Measurements from ENCODE around the gene DLG5. TPM values are rescaled to one million over a fixed set of nuclear protein-coding genes. Genes with fewer than 3 reads are reported as not detected.

The DLG5 gene
- polyA plus RNA-seq, 1 of the 3 experiments (the other 2 are of a cell fraction): 31.3 TPM

DNA sequence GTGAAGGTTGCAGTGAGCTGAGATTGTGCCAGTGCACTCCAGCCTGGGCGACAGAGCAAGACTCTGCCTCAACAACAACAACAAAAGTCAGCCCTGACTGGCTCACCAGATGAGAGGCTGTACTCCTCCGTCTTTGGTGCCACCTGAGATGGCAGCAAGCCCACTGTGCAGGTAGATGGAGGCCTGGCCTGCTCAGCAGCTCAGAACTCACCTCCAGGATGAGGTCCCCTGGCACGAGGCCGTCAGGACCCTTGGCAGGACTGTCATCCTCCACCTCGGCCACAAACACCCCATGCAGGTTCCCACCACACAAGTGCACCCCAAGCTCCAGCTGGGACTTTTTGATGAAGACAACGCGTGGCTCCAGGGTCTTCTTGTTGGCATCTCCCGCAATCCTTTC is 117.2 kb downstream of the DLG5 start:
- Histone ChIP-seq H2AFZ (ENCODE audit: low read depth) (no peak overlapping the region), H3K4me3 (ENCODE audit: low read depth in 2 of 2, low read length in 1 of 2) (no peak overlapping the region), H3K4me2 (no peak overlapping the region), H3K27ac (ENCODE audit: low read depth in 2 of 2, low read length in 1 of 2) (no peak overlapping the region), H3F3A (replicated peaks; ENCODE audit: insufficient read depth) (no peaks in the 10 kb centered on the region), H3K9ac (no peak overlapping the region), H3K79me2 (ENCODE audit: insufficient read depth) (no peaks in the 10 kb centered on the region), H3K9me3 (no peaks in the 10 kb centered on the region), H3K36me3 (replicated peaks in 1 of 2; ENCODE audit: control insufficient read depth in 1 of 2, insufficient read depth in 2 of 2, low read length in 1 of 2) (peaks cover 12 to 71% of the 10 kb centered on the region in 2 experiments), H3K4me1 (ENCODE audit: control insufficient read depth in 1 of 2, insufficient read depth in 2 of 2, low read depth in 1 of 2, low read length in 1 of 2) (no peaks in the 10 kb centered on the region), H3K9me2 (no peaks in the 10 kb centered on the region), H3K27me3 (ENCODE audit: insufficient read depth) (no peaks in the 10 kb centered on the region), H4K20me1 (ENCODE audit: insufficient read depth) (no peaks in the 10 kb centered on the region)
- TF ChIP-seq, protein P1, sequence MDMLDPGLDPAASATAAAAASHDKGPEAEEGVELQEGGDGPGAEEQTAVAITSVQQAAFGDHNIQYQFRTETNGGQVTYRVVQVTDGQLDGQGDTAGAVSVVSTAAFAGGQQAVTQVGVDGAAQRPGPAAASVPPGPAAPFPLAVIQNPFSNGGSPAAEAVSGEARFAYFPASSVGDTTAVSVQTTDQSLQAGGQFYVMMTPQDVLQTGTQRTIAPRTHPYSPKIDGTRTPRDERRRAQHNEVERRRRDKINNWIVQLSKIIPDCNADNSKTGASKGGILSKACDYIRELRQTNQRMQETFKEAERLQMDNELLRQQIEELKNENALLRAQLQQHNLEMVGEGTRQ (IDR thresholded peaks at IDR 0.05; ENCODE audit: borderline replicate concordance, low read depth, low read length): no peak
- TF ChIP-seq RXRA (IDR thresholded peaks at IDR 0.05; ENCODE audit: borderline replicate concordance, low read depth): no peak
- no peak for TF ChIP-seq TCF12 (IDR thresholded peaks at IDR 0.05)
- no peak for TF ChIP-seq FOXJ3 (CRISPR knock-in tag; IDR thresholded peaks at IDR 0.05)
- TF ChIP-seq, protein P2, sequence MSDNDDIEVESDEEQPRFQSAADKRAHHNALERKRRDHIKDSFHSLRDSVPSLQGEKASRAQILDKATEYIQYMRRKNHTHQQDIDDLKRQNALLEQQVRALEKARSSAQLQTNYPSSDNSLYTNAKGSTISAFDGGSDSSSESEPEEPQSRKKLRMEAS (IDR thresholded peaks at IDR 0.05; ENCODE audit: low read depth): no peak
- TF ChIP-seq ELF1 (IDR thresholded peaks at IDR 0.05): no peak
- no peak for TF ChIP-seq POLR2AphosphoS5 (IDR thresholded peaks at IDR 0.05; ENCODE audit: low read depth, low read length)
- DNase-seq: no peak
- CTCF ChIA-PET: interaction anchor here (0.6 kb wide), 1 partner anchor 32 kb away, joined by 4 read pairs; no protein-coding TSS in a partner anchor
- POLR2A ChIA-PET: no interaction called here
- WGBS (ENCODE audit: low lambda C conversion rate): 97% methylated on average over 5 of the region's 8 CpGs

DNA sequence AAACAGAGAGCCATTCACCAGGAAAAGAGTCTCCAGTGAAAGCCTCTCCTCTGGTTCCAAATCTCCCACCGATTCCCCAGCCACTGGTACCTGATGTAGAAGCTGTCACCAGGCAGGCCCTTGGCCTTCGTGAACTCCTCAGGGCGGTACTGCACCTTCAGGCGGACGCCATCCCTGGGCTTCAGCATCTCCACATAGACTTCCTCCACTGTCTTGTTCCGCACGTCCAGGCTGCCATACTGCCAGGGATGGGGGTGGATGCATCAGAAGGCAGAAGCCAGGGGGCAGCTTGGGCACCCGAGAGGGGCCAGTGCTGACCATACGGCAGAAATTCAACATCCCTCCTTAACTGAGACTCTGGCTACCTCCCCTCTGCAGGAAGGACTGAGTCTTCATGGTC is 118.8 kb downstream of the DLG5 start:
- CTCF ChIA-PET: no interaction called here
- Histone ChIP-seq H3K27me3 (ENCODE audit: insufficient read depth) (no peaks in the 10 kb centered on the region), H3K4me3 (ENCODE audit: low read depth in 2 of 2, low read length in 1 of 2) (no peak overlapping the region), H3K36me3 (replicated peaks in 1 of 2; ENCODE audit: control insufficient read depth in 1 of 2, insufficient read depth in 2 of 2, low read length in 1 of 2) (peaks cover 20 to 82% of the 10 kb centered on the region in 2 experiments), H3F3A (replicated peaks; ENCODE audit: insufficient read depth) (no peaks in the 10 kb centered on the region), H3K27ac (ENCODE audit: low read depth in 2 of 2, low read length in 1 of 2) (no peak overlapping the region), H2AFZ (ENCODE audit: low read depth) (no peak overlapping the region), H3K9me3 (no peaks in the 10 kb centered on the region), H3K79me2 (ENCODE audit: insufficient read depth) (no peaks in the 10 kb centered on the region), H4K20me1 (ENCODE audit: insufficient read depth) (no peaks in the 10 kb centered on the region), H3K9me2 (no peaks in the 10 kb centered on the region), H3K4me1 (ENCODE audit: control insufficient read depth in 1 of 2, insufficient read depth in 2 of 2, low read depth in 1 of 2, low read length in 1 of 2) (no peaks in the 10 kb centered on the region), H3K9ac (no peak overlapping the region), H3K4me2 (no peak overlapping the region)
- no peak for DNase-seq
- POLR2A ChIA-PET: no interaction called here
- 98% methylated on average over 9 of the region's 9 CpGs for WGBS (ENCODE audit: low lambda C conversion rate)
- TF ChIP-seq FOSL2 (IDR thresholded peaks at IDR 0.05; ENCODE audit: borderline replicate concordance, low read depth) (no peak), RAD21 (IDR thresholded peaks at IDR 0.05; ENCODE audit: low read length) (no peak), GABPA (IDR thresholded peaks at IDR 0.05; ENCODE audit: low read depth) (no peak), EZH2phosphoT487 (IDR thresholded peaks at IDR 0.05; ENCODE audit: borderline replicate concordance, low read depth) (no peak), NFIC (IDR thresholded peaks at IDR 0.05; ENCODE audit: borderline replicate concordance) (no peak), RCOR1 (IDR thresholded peaks at IDR 0.05; ENCODE audit: low read length) (no peak), YY1 (IDR thresholded peaks at IDR 0.05; ENCODE audit: low read depth) (no peak), TCF12 (IDR thresholded peaks at IDR 0.05) (no peak), FOXJ3 (CRISPR knock-in tag; IDR thresholded peaks at IDR 0.05) (no peak), SIN3A (IDR thresholded peaks at IDR 0.05; ENCODE audit: borderline replicate concordance, low read depth, low read length) (no peak), SMC3 (IDR thresholded peaks at IDR 0.05; ENCODE audit: low read depth, low read length) (no peak)
- TF ChIP-seq, protein P3, sequence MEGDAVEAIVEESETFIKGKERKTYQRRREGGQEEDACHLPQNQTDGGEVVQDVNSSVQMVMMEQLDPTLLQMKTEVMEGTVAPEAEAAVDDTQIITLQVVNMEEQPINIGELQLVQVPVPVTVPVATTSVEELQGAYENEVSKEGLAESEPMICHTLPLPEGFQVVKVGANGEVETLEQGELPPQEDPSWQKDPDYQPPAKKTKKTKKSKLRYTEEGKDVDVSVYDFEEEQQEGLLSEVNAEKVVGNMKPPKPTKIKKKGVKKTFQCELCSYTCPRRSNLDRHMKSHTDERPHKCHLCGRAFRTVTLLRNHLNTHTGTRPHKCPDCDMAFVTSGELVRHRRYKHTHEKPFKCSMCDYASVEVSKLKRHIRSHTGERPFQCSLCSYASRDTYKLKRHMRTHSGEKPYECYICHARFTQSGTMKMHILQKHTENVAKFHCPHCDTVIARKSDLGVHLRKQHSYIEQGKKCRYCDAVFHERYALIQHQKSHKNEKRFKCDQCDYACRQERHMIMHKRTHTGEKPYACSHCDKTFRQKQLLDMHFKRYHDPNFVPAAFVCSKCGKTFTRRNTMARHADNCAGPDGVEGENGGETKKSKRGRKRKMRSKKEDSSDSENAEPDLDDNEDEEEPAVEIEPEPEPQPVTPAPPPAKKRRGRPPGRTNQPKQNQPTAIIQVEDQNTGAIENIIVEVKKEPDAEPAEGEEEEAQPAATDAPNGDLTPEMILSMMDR (IDR thresholded peaks at IDR 0.05): no peak
- TF ChIP-seq, protein P4, sequence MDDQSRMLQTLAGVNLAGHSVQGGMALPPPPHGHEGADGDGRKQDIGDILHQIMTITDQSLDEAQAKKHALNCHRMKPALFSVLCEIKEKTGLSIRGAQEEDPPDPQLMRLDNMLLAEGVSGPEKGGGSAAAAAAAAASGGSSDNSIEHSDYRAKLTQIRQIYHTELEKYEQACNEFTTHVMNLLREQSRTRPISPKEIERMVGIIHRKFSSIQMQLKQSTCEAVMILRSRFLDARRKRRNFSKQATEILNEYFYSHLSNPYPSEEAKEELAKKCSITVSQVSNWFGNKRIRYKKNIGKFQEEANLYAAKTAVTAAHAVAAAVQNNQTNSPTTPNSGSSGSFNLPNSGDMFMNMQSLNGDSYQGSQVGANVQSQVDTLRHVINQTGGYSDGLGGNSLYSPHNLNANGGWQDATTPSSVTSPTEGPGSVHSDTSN (IDR thresholded peaks at IDR 0.05): no peak
- TF ChIP-seq, protein P5, sequence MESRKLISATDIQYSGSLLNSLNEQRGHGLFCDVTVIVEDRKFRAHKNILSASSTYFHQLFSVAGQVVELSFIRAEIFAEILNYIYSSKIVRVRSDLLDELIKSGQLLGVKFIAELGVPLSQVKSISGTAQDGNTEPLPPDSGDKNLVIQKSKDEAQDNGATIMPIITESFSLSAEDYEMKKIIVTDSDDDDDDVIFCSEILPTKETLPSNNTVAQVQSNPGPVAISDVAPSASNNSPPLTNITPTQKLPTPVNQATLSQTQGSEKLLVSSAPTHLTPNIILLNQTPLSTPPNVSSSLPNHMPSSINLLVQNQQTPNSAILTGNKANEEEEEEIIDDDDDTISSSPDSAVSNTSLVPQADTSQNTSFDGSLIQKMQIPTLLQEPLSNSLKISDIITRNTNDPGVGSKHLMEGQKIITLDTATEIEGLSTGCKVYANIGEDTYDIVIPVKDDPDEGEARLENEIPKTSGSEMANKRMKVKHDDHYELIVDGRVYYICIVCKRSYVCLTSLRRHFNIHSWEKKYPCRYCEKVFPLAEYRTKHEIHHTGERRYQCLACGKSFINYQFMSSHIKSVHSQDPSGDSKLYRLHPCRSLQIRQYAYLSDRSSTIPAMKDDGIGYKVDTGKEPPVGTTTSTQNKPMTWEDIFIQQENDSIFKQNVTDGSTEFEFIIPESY (IDR thresholded peaks at IDR 0.05; ENCODE audit: borderline replicate concordance, low read depth): no peak
